Measurements from ENCODE around the gene RAB31.

Gene RAB31

DNA sequence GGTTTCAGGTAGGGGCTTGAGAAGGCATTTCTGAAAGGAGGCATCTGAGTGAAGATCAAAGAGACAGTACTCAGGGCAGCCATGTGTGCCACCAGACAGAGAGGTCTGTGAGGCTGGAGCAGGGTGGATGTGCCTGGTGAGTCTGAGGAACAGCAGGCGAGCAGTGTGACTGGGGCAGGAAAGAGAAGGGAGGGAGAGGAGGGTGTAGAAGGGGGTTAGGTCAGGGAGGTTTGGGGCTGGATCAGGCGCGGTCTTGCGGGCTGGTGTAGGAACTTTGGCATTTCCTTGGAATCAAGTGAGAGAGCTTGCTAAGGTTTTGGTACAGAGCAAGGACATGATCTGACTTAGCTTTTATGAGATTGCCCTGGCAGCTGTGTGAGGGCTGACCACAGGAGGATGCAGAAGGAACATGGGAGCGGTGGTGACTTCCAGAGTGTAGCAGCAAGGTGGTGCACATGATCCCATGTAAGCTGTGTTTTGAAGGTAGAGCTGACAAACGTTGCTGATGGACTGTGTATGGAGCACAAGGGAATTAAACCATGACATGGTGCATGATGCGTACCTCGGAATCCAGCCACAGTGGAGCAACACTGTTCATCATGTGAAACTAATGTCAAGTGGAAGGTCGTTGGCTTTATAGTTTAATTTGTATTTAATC is 13.9 kb downstream of the RAB31 start:
- H3K4me3 ChIP-seq (ENCODE audit: low read depth, low read length): no peak overlapping the region
- TF ChIP-seq, protein P1, sequence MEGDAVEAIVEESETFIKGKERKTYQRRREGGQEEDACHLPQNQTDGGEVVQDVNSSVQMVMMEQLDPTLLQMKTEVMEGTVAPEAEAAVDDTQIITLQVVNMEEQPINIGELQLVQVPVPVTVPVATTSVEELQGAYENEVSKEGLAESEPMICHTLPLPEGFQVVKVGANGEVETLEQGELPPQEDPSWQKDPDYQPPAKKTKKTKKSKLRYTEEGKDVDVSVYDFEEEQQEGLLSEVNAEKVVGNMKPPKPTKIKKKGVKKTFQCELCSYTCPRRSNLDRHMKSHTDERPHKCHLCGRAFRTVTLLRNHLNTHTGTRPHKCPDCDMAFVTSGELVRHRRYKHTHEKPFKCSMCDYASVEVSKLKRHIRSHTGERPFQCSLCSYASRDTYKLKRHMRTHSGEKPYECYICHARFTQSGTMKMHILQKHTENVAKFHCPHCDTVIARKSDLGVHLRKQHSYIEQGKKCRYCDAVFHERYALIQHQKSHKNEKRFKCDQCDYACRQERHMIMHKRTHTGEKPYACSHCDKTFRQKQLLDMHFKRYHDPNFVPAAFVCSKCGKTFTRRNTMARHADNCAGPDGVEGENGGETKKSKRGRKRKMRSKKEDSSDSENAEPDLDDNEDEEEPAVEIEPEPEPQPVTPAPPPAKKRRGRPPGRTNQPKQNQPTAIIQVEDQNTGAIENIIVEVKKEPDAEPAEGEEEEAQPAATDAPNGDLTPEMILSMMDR (IDR thresholded peaks at IDR 0.05; ENCODE audit: low read depth, low read length): no peak

DNA sequence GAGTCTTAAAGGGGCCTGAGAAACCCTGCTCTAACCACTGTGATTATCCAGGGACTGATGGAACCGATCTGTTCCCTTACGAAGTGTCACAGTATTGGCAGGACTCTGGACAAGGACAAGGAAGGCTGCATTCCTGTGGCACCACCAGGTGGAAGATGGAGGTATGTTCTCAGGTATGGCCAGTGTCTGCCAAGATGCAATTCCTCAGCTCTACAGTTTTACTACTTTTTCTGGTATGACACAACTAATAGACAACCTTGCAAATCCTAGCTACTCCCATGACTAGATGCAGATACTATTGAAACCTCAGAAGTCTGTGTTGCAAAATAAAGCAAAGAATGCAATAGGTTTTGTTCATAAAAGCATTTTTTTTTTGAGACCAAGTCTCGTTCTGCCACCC is 14.6 kb downstream of the RAB31 start:
- TF ChIP-seq, protein P1 (IDR thresholded peaks at IDR 0.05; ENCODE audit: low read depth, low read length): no peak

DNA sequence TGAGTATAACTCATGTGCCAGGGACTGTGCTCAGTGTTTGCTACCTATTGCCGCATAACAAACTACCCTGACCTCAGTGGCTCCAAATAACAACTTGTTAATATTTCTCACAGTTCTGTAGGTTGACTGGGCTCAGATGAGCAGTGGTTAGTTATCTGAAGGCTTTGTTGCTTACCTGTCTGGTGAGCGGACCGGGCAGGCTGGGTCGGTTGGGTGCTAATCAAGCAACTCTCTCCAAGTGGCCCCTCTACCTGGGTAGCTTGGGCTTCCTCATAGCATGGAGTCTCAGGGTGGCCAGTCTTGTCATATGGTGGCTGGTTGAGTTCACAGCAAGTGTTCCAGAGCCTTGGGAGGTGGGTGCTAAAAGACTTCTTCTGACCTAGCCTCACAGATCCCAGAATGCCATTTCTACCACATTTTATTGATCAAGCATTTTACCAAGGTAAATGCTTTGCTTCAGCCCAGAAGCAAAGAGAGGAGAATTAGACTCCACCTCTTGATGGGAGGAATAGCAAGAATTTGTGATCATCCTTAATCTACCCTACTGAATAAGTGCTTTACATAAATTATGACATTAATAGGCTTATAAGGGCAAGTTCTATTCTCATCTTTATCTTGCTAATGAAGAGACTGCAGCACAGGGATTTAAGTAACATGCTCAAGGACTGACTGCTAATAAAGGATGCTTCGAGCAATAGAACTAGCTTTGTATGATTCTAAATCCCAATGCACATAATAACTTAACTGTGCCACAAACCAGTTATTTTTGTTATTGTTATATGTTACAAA is 16.9 kb downstream of the RAB31 start:
- H3K4me3 ChIP-seq (ENCODE audit: low read depth, low read length): no peak overlapping the region
- TF ChIP-seq, protein P1 (IDR thresholded peaks at IDR 0.05; ENCODE audit: low read depth, low read length): no peak

More for the DNA sequence above, 14.6 kb downstream of the RAB31 start:
- H3K4me3 ChIP-seq (ENCODE audit: low read depth, low read length): no peak overlapping the region

DNA sequence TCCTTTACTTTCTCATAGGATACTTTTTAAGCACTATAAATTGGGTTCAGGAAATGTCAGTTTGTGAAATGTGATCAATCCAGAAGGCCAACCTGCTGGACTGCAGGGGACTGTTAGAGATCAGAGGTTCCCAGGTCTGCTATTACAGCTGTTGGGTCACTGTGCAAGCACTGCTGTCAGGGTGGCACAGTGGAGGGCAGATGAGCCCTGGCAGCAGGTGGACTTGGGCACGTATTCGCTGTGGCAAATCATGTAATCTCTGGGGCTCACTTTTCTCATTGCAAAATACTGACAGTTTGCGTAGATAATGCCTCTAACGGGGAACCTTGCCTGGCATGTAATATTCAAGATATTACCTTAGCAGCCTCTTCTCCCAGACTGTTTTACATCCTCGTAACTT is 18.1 kb downstream of the RAB31 start:
- no peak overlapping the region for H3K4me3 ChIP-seq (ENCODE audit: low read depth, low read length)
- TF ChIP-seq, protein P1 (IDR thresholded peaks at IDR 0.05; ENCODE audit: low read depth, low read length): no peak

DNA sequence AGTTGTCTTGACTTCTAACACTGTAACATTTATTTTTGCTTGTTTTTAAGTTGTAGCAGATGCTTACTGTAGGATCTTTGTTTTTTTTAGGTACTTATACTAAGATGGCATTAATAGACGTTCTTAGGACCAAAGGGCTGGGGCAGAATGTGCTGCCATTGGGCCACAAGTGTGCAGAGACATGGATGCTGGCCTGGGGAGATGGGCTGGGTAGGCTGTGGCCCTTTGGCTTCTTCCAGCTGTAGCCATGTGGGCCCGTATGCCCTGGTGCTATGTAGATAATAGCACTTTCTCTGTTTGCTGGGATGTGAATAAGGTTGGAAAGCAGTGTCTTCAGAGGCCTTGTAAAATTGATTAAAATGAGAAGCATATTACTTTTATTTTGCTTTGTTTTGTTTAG is 18.8 kb downstream of the RAB31 start:
- no peak overlapping the region for H3K4me3 ChIP-seq (ENCODE audit: low read depth, low read length)
- TF ChIP-seq, protein P1 (IDR thresholded peaks at IDR 0.05; ENCODE audit: low read depth, low read length): no peak

DNA sequence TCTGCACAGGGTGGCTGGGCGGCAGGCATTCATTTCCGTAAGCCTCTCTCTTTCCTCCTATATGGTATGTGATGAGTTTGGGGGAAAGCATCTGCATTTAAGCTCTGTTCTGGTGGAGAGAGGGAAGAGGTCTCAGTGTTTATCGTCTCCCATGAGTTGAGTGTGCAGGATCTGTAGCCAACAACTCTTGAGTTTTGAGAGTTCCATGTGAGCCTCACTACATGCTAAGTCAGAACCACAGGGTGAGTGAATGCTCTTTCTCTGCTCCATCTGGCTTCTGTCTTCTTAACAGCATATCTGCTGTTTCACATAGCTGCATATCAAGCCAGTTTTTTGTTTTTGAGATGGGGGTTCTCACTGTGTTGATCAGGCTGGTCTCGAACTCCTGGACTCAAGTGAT is 22.7 kb downstream of the RAB31 start:
- H3K4me3 ChIP-seq (ENCODE audit: low read depth, low read length): no peak overlapping the region
- TF ChIP-seq, protein P1 (IDR thresholded peaks at IDR 0.05; ENCODE audit: low read depth, low read length): no peak

DNA sequence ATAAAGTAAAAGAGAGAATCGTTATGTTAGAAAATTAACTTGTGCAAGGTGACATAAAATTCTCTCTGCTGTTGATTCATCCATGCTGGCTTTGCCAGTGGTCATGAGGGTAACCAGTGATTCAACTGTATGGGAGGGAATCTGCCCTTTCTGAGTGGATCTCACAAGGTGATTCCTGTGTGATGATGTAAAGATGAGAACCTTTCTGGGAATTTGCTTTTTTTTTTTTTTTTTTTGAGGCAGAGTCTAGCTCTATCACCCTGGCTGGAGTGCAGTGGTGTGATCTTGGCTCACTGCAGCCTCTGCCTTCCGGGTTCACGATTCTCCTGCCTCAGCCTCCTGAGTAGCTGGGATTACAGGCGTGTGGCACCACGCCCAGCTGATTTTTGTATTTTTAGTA is 23.3 kb downstream of the RAB31 start:
- no peak overlapping the region for H3K4me3 ChIP-seq (ENCODE audit: low read depth, low read length)
- TF ChIP-seq, protein P1 (IDR thresholded peaks at IDR 0.05; ENCODE audit: low read depth, low read length): no peak

All from WI38 (cell line).